ENCODE data around the gene PLPP4.

The PLPP4 gene

DNA sequence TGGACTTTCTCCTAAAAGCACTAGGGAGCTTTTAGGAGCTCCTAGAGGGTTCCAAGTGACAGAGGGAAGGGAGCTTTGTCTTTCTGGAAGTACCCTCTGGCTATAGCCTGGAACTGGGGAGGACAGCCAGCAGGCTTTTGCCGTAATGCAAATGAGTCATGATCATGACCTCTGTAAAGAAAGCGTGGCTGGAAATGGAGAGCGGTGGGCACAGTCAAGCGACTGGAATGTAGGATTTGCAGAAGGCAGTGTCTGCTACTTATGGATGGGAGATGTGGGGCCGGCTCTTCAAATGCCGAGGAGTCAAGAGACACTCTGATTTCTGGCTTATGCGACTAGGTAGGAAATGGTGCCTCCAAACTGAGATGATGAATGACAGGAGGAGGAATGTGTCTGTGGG, 34.6 kb upstream of the PLPP4 start:
- CTCF ChIA-PET, result interaction anchor here (0.7 to 3.2 kb wide), 31 partner anchors 10 to 501 kb away, joined by 3 to 39 read pairs (median 6); no protein-coding TSS in a partner anchor
- no peak for TF ChIP-seq CTCF (IDR thresholded peaks at IDR 0.05; ENCODE audit: insufficient read depth, low read length, missing control alignments)
- POLR2A ChIA-PET, result interaction anchor here (1.0 kb wide), 1 partner anchor 9 kb away, joined by 3 read pairs; no protein-coding TSS in a partner anchor
- H3K4me3 ChIP-seq (ENCODE audit: low read depth, low read length), result no peak overlapping the region
- DNase-seq (ENCODE audit: low read depth, low spot score), result peak; percentile 81

GRCh38 chr10:120423431-120424197, 33.4 kb upstream of the PLPP4 start:
- peak overlapping the region; percentile 24 for H3K4me3 ChIP-seq (ENCODE audit: low read depth, low read length)
- no peak for DNase-seq (ENCODE audit: low read depth, low spot score)
- CTCF ChIA-PET, result interaction anchor here (0.6 to 3.2 kb wide), 52 partner anchors 8 to 673 kb away, joined by 3 to 39 read pairs (median 5); partner anchors contain the start of gene PLPP4
- POLR2A ChIA-PET, result interaction anchor here (1.4 kb wide), 1 partner anchor 34 kb away, joined by 3 read pairs; the partner anchor contains the start of gene PLPP4
- TF ChIP-seq CTCF (IDR thresholded peaks at IDR 0.05; ENCODE audit: insufficient read depth, low read length, missing control alignments), result peak; percentile 87

DNA sequence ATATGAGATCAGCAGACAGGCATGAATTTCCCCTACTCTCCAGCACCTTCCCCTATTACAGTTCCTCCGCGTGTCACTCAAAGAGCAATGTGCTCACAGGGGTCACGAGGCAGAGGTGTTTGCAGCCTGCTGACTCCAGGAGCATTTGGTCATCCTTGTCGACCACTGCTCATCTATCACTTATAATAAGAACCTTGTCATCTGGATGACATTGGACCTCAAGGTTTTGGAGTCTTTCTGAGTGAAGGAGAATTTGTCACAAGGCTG, 32.9 kb upstream of the PLPP4 start:
- H3K4me3 ChIP-seq (ENCODE audit: low read depth, low read length), result peak overlapping the region; percentile 24
- no peak for DNase-seq (ENCODE audit: low read depth, low spot score)
- no peak for TF ChIP-seq CTCF (IDR thresholded peaks at IDR 0.05; ENCODE audit: insufficient read depth, low read length, missing control alignments)
- POLR2A ChIA-PET, result interaction anchor here (1.4 kb wide), 1 partner anchor 33 kb away, joined by 3 read pairs; the partner anchor contains the start of gene PLPP4
- CTCF ChIA-PET, result interaction anchor here (0.6 to 3.2 kb wide), 34 partner anchors 8 to 674 kb away, joined by 3 to 39 read pairs (median 6); no protein-coding TSS in a partner anchor

DNA sequence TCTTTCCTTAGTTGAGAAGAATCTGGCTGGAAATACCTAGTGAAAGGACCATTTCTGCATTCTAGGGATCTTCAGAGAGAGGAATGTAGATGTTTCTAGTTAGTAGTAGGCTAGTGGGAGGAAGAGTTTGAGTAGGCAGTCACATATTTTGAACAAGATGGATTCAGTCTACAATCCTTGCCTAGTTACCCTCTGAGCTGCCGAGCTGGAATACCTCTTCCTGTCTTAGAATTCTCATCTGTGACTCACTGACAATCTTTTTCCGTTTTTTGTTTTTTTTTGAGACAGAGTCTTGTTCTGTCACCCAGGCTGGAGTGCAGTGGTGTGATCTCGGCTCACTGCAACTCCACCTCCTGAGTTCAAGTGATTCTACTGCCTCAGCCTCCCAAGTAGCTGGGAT, 30.7 kb upstream of the PLPP4 start:
- CTCF ChIA-PET, result interaction anchor here (1.0 to 2.6 kb wide), 3 partner anchors 17 to 309 kb away, joined by 3 to 7 read pairs (median 4); no protein-coding TSS in a partner anchor
- DNase-seq (ENCODE audit: low read depth, low spot score), result no peak
- no peak for TF ChIP-seq CTCF (IDR thresholded peaks at IDR 0.05; ENCODE audit: insufficient read depth, low read length, missing control alignments)
- POLR2A ChIA-PET, result interaction anchor here (1.0 kb wide), 1 partner anchor 12 kb away, joined by 3 read pairs; no protein-coding TSS in a partner anchor
- no peak overlapping the region for H3K4me3 ChIP-seq (ENCODE audit: low read depth, low read length)

DNA sequence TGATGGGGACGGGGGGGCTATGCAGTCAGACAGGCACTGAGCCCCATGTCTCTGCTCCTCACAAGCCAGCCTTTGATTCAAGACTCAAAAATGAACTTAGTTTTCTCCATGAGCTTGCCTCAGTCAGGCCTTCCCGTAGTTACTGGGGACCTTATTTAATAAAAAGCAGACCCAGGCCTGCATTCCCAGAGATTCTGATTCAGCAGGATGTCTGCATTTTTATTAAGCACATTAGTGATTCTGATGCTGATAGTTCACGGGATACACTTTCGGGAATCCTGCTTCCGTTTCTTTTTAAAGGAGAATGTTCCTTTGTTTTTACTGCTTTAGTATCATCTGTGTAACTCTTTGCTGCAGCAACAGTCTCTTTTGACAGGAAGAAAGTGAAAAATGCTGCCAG, 28.3 kb upstream of the PLPP4 start:
- no peak for TF ChIP-seq CTCF (IDR thresholded peaks at IDR 0.05; ENCODE audit: insufficient read depth, low read length, missing control alignments)
- H3K4me3 ChIP-seq (ENCODE audit: low read depth, low read length), result no peak overlapping the region
- ChIA-PET CTCF (no interaction called here), POLR2A (interaction anchor here (0.6 kb wide), 1 partner anchor 49 kb away, joined by 3 read pairs; no protein-coding TSS in a partner anchor)
- no peak for DNase-seq (ENCODE audit: low read depth, low spot score)

GRCh38 chr10:120429395-120429794, 27.6 kb upstream of the PLPP4 start:
- H3K4me3 ChIP-seq (ENCODE audit: low read depth, low read length), result no peak overlapping the region
- ChIA-PET POLR2A (interaction anchor here (0.6 kb wide), 1 partner anchor 48 kb away, joined by 3 read pairs; no protein-coding TSS in a partner anchor), CTCF (no interaction called here)
- TF ChIP-seq CTCF (IDR thresholded peaks at IDR 0.05; ENCODE audit: insufficient read depth, low read length, missing control alignments), result no peak
- peak; percentile 44 for DNase-seq (ENCODE audit: low read depth, low spot score)

Measured in AG04449 (cell line).